B cell (primary cell): ENCODE data around the gene PACRG.

ENCODE experiments used
- EZH2 ChIP-seq: IDR thresholded peaks from 2 replicates; pipeline ENCODE4 v1.6.1; 2012; ENCODE audit warnings: borderline replicate concordance, low read depth, mild to moderate bottlenecking, moderate library complexity, low read length; ENCODE audit not compliant: insufficient read depth, poor library complexity, severe bottlenecking
- TF ChIP-seq, protein P1 (sequence below): fragments of 200-600 bp; IDR thresholded peaks from one replicate; pipeline ENCODE4 v1.8.0; 2022; ENCODE audit warnings: antibody characterized with exemption, mild to moderate bottlenecking

DNA sequence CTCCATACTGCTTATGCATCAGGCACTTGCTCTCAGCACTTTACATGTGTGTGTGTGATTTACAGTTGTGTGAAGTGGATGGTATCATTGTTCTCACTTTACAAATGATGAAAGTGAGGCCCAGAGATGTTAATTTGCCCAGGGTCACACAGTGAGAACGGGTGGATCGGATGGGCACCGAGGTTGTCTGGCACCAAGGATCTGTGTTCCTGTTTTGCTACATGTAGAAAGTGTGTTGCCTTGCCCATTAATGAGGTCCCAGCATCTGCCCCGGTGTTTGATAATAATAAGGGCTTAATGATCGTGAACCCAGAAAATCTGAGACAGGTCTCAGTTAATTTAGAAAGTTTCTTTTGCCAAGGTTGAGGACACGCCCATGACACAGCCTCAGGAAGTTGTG lies 470.6 kb downstream of the PACRG start:
- TF ChIP-seq, protein P1, sequence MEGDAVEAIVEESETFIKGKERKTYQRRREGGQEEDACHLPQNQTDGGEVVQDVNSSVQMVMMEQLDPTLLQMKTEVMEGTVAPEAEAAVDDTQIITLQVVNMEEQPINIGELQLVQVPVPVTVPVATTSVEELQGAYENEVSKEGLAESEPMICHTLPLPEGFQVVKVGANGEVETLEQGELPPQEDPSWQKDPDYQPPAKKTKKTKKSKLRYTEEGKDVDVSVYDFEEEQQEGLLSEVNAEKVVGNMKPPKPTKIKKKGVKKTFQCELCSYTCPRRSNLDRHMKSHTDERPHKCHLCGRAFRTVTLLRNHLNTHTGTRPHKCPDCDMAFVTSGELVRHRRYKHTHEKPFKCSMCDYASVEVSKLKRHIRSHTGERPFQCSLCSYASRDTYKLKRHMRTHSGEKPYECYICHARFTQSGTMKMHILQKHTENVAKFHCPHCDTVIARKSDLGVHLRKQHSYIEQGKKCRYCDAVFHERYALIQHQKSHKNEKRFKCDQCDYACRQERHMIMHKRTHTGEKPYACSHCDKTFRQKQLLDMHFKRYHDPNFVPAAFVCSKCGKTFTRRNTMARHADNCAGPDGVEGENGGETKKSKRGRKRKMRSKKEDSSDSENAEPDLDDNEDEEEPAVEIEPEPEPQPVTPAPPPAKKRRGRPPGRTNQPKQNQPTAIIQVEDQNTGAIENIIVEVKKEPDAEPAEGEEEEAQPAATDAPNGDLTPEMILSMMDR = no peak
- no peak for TF ChIP-seq EZH2
